ENCODE data around the gene GTF2F2.

The GTF2F2 gene

GRCh38 chr13:45249662-45250061, 129.4 kb downstream of the GTF2F2 start:
- Histone ChIP-seq H3K27ac (replicated peaks) (no peak overlapping the region), H3K4me3 (replicated peaks; ENCODE audit: insufficient read depth, low read length) (no peak overlapping the region), H3K27me3 (ENCODE audit: insufficient read depth, poor library complexity, severe bottlenecking) (no peaks in the 10 kb centered on the region)
- no peak for DNase-seq (ENCODE audit: low read depth in 1 of 2, low spot score in 1 of 2)
- TF ChIP-seq REST (IDR thresholded peaks at IDR 0.05; ENCODE audit: insufficient replicate concordance, low read depth) = no peak
- TF ChIP-seq CTCF (IDR thresholded peaks at IDR 0.05; ENCODE audit: insufficient read depth, low read length) = no peak
- no peak for TF ChIP-seq POLR2AphosphoS5 (IDR thresholded peaks at IDR 0.05; ENCODE audit: low read depth)
- TF ChIP-seq GABPA (IDR thresholded peaks at IDR 0.05; ENCODE audit: low read depth) = no peak
- no peak for TF ChIP-seq SPI1 (IDR thresholded peaks at IDR 0.05; ENCODE audit: borderline replicate concordance, low read depth)

- Histone ChIP-seq H3K4me3 (replicated peaks; ENCODE audit: insufficient read depth, low read length) (no peak overlapping the region), H3K27me3 (ENCODE audit: insufficient read depth, poor library complexity, severe bottlenecking) (no peaks in the 10 kb centered on the region), H3K27ac (replicated peaks) (no peak overlapping the region)
- no peak for DNase-seq (ENCODE audit: low read depth in 1 of 2, low spot score in 1 of 2)
- TF ChIP-seq POLR2AphosphoS5 (IDR thresholded peaks at IDR 0.05; ENCODE audit: low read depth) = no peak
Observed at GRCh38 chr13:45254396-45254795, 134.1 kb downstream of the GTF2F2 start.

GRCh38 chr13:45255247-45255987, 135.1 kb downstream of the GTF2F2 start:
- H3K4me3 ChIP-seq (replicated peaks; ENCODE audit: insufficient read depth, low read length) = no peak overlapping the region
- DNase-seq (ENCODE audit: low read depth in 1 of 2, low spot score in 1 of 2) = no peak
- no peaks in the 10 kb centered on the region for H3K27me3 ChIP-seq (ENCODE audit: insufficient read depth, poor library complexity, severe bottlenecking)
- TF ChIP-seq GABPA (IDR thresholded peaks at IDR 0.05; ENCODE audit: low read depth) = no peak
- TF ChIP-seq SPI1 (IDR thresholded peaks at IDR 0.05; ENCODE audit: borderline replicate concordance, low read depth) = no peak
- no peak for TF ChIP-seq CTCF (IDR thresholded peaks at IDR 0.05; ENCODE audit: insufficient read depth, low read length)
- TF ChIP-seq POLR2AphosphoS5 (IDR thresholded peaks at IDR 0.05; ENCODE audit: low read depth) = no peak
- no peak for TF ChIP-seq REST (IDR thresholded peaks at IDR 0.05; ENCODE audit: insufficient replicate concordance, low read depth)
- no peak overlapping the region for H3K27ac ChIP-seq (replicated peaks)

GRCh38 chr13:45256254-45256653, 135.9 kb downstream of the GTF2F2 start:
- H3K4me3 ChIP-seq (replicated peaks; ENCODE audit: insufficient read depth, low read length) = no peak overlapping the region
- H3K27me3 ChIP-seq (ENCODE audit: insufficient read depth, poor library complexity, severe bottlenecking) = no peaks in the 10 kb centered on the region
- DNase-seq (ENCODE audit: low read depth in 1 of 2, low spot score in 1 of 2) = no peak
- H3K27ac ChIP-seq (replicated peaks) = no peak overlapping the region
- TF ChIP-seq REST (IDR thresholded peaks at IDR 0.05; ENCODE audit: insufficient replicate concordance, low read depth) (no peak), SPI1 (IDR thresholded peaks at IDR 0.05; ENCODE audit: borderline replicate concordance, low read depth) (no peak), CTCF (IDR thresholded peaks at IDR 0.05; ENCODE audit: insufficient read depth, low read length) (no peak), GABPA (IDR thresholded peaks at IDR 0.05; ENCODE audit: low read depth) (no peak), POLR2AphosphoS5 (IDR thresholded peaks at IDR 0.05; ENCODE audit: low read depth) (no peak)
